Activated naive CD4-positive, alpha-beta T cell treated with anti-CD3 and anti-CD28 coated beads, Interleukin-2, amount 50 U/mL, for 72 hours (primary cell): Measurements from ENCODE around the gene SCRT2. TPM values are rescaled to one million over a fixed set of nuclear protein-coding genes. Genes with fewer than 3 reads are reported as not detected.

Experiments
- ATAC-seq, 2 donors: fragments of 150-1000 bp; cut with Tn5 transposase; 2 replicates each; pipeline ENCODE4 v1.10.0; 2021; ENCODE audit warnings: mild to moderate bottlenecking in 2 of 2, moderate library complexity in 2 of 2
- DNase-seq, 2 donors: peaks; one replicate each; pipeline ENCODE4 v3.0.0; 2021 to 2022; ENCODE audit warnings: low spot score in 2 of 2
- H3K27ac Mint-ChIP-seq, 2 donors: one replicate each; pipeline ENCODE4 v1.8.0; 2022; ENCODE audit warnings: mild to moderate bottlenecking in 2 of 2, mixed read lengths in 2 of 2
- H3K36me3 Mint-ChIP-seq, 2 donors: one replicate each; pipeline ENCODE4 v1.8.0; 2022; ENCODE audit warnings: mixed read lengths in 2 of 2
- H3K9me3 Mint-ChIP-seq, 2 donors: one replicate each; pipeline ENCODE4 v1.8.0; 2022; ENCODE audit warnings: mixed read lengths in 2 of 2
- total RNA-seq, 2 donors: library from RNA; stranded (reverse); gene quantifications; one replicate each; pipeline ENCODE4 v1.2.3, GENCODE V29; 2022

The SCRT2 gene
- total RNA-seq, 2 donors from 2014 or later: not detected

DNA sequence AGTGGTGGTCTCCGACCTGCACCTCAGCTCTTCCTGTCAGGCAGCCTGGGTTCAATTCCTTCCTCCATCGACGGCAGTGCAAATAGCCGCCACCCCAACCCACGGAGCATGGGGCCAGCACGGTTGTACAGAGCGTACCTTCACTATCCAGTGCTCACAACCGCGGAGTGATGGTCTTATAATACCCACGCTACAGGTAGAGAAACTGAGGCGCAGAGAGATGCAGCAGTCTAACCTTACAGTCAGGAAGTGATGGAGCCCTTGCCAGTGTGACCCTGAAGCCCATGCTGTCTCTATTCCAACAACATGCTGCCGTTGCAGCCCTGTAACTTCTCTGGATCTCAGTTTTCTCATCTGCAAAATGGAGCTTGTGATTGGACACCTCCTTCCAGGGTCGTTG lies 11.0 kb downstream of the SCRT2 start:
- peak overlapping the region in 1 of 2 donors; percentile 65 for H3K27ac Mint-ChIP-seq
- H3K9me3 Mint-ChIP-seq: no peaks in the 10 kb centered on the region
- peaks cover 0 to 5% of the 10 kb centered on the region in 2 donors for H3K36me3 Mint-ChIP-seq
- no peak for DNase-seq
- no peak for ATAC-seq

DNA sequence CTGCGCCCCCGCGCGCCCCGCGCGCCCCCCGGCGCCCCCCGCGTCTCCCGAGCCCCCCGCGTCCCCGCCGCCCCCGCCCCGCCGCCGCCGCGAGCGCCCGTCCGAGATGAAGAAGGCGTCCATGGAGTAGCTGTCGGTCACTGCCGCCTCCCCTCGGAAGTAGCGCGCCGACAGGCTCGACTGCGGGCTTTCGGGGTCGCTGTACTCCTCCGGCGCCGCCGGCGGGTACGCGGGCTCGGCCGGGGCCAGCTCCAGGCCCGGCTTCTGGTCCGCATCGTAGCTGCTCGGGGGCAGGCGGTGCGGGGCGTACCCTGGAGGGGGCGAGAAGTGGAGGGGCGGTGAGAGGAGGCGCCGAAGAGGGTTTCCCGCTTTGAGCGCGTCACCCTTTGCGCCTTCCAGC lies 11.5 kb downstream of the SCRT2 start:
- no peaks in the 10 kb centered on the region for H3K9me3 Mint-ChIP-seq
- ATAC-seq (no peak), DNase-seq (no peak)
- H3K27ac Mint-ChIP-seq: no peak overlapping the region
- peaks cover 0 to 5% of the 10 kb centered on the region in 2 donors for H3K36me3 Mint-ChIP-seq

DNA sequence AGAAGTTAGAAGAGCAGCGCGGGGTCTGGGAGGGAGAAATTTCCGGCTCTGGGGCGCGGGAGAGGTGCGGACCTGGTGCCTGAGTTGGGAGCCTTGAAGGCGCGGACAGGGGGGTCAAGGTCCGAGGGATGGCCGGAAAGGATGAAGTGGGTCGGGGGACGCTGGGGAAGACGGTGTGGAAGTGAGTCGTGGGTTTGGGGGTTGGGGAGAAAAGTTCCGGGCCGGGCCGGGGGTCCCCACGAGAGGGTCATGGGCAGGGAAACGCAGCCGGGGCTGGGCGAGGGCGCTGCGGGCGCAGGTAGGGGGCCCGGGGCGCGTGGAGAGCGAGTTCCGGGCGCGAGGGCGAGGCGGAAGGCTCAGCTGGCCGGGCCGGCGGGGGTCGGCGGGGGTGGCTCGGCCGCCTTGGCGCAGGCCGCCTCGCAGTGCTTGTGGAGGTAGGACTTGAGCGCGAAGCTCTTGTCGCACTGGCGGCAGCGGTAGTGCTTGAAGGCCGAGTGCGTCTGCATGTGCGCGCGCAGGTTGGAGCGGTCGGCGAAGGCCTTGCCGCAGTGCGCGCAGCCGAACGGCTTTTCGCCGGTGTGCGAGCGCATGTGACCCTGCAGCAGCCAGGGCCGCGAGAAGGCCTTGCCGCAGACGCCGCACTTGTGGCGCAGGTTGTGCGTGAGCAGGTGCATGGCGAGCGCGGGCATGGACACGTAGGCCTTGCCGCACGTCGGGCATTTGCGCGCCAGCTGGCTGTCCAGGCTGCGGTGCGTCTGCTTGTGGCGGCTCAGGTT lies 12.1 kb downstream of the SCRT2 start:
- ATAC-seq: peak in 1 of 2 donors; percentile 51
- DNase-seq: peak in 1 of 2 donors; percentile 35
- Mint-ChIP-seq H3K27ac (no peak overlapping the region), H3K9me3 (no peaks in the 10 kb centered on the region), H3K36me3 (peaks cover 0 to 5% of the 10 kb centered on the region in 2 donors)

DNA sequence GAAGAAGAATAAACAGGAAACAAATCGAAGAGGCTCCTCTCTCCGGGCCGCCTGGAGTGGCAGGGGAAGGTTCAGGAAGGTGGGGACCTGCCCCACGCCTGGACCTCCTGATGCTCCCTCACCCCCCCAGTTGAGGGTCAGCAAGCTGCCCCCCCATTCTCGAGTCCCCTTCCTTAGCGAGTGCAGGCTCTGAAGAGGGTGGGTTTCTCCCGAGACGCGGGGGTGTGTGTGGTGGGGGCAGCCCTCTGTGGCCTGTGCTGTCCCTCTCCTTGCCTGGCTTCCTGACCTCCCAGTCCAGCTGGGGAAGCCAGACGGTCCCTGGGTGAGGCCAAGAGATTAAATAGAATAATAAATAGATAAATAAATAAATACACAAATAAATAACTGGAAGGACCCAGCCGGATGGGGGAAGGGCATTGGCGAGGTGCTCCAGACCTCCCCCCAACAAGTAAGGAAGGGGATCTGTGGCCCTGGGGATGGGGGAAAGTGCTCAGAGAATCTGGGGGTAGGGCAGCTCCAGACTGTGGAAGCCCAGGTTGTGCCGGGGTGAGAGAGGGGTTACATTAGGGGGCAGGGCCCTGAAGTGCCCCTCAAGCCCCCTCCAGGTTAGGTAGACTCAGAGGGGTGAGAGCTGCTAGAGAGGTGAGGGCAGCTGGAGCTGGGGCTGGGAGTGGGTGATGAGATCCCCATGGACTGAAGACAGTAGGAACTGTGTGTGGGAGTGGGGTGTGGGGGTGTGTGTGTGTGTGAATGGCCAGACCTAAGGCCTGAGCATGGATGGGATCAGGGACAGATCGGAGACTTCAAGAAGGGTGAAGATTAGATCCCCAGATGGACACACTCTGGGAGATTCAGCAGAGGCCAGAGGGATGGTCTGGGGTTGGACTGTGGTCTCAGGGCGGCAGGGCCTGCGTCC lies 13.1 kb downstream of the SCRT2 start:
- no peak for DNase-seq

DNA sequence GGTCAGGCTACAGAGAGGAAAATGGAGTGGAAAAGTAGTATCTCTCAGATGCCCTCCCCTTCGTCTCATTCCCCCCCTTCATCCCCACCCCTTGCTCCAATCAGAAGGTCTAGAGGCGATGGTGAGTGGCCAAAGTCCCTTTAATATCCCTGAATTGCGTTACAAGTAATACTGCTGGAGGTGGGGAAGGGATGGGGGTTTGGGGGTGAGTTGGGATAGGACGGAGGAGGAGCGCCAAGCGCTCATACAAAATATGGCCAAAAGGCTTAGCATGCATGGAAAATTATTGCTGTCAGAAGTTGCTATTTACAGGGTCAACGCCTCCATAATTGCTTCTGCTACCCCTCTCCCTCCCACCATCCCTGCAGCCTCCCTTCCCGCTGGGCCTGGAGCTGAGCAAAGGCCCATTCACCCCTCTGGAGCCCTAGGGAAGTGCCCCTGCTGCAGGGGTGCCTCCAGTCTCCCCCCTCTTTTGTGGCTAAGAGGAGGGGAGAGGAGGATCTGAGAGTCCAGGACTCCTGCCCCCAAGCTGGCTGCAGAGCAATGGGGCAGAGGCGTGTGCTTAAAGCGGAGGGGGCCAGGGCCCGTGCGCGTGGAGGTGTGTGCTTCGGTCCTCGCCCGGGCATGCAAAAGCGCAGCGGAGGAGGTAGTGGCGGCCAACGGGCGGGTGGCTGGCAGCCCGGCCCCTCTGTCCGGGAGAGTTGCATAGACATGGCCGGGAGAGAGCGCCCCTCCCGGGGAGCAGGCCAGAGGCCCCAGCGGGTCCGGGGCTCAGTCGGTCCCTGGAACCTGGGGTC lies 13.9 kb downstream of the SCRT2 start:
- H3K9me3 Mint-ChIP-seq: no peaks in the 10 kb centered on the region
- DNase-seq: no peak
- peaks cover 0 to 5% of the 10 kb centered on the region in 2 donors for H3K36me3 Mint-ChIP-seq
- H3K27ac Mint-ChIP-seq: no peak overlapping the region
- ATAC-seq: no peak

More for the DNA sequence above, 13.1 kb downstream of the SCRT2 start:
- Mint-ChIP-seq H3K27ac (no peak overlapping the region), H3K36me3 (peaks cover 0 to 5% of the 10 kb centered on the region in 2 donors), H3K9me3 (no peaks in the 10 kb centered on the region)
- no peak for ATAC-seq

DNA sequence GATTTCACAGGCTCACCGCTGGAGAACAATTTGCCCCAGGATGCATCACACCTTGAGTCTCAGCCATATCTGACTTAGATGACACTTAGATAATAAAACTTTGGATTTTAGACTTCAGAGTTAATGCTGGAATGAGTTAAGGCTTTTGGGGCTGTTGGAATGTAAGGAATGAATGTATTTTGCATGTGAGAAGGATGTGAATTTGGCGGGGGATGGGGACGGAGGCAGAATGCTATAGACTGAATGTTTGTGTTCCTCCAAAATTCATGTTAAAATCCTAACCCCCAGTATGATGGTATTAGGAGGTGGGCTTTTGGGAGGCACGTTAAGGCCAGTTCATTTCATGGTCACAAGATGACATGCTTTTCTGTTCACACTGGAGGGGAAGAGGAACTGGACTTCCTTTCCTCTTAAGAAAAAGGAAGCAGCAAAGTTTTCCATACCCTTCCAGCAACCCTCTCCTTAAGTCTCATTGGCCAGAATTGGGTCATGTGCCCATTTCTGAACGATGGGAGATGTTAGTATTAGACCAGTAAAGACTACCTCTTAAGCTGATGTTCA lies 16.8 kb downstream of the SCRT2 start:
- DNase-seq (no peak), ATAC-seq (no peak)
- no peaks in the 10 kb centered on the region for H3K9me3 Mint-ChIP-seq
- H3K36me3 Mint-ChIP-seq: peaks cover 0 to 5% of the 10 kb centered on the region in 2 donors
- no peak overlapping the region for H3K27ac Mint-ChIP-seq

DNA sequence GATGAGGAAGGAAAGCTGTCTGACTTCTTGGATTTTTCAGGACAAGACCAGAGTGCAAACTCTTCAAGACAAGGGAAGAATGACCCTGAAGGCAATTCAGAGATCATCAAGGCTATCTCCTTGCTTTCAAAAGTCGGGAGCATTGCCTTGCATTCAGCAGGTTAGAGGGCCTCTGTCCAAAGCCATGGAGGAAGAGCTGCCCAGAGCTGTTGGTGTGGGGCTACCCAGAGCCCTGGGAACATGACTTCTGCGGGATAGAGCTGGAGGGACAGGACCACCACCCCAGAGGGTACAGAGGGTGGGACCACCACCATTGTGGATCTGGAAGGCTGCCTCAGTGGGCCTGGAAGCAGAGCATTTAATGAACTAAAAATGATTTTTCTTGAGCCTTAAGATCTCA lies 17.4 kb downstream of the SCRT2 start:
- Mint-ChIP-seq H3K36me3 (peaks cover 0 to 4% of the 10 kb centered on the region in 2 donors), H3K9me3 (no peaks in the 10 kb centered on the region), H3K27ac (no peak overlapping the region)
- DNase-seq (no peak), ATAC-seq (no peak)

DNA sequence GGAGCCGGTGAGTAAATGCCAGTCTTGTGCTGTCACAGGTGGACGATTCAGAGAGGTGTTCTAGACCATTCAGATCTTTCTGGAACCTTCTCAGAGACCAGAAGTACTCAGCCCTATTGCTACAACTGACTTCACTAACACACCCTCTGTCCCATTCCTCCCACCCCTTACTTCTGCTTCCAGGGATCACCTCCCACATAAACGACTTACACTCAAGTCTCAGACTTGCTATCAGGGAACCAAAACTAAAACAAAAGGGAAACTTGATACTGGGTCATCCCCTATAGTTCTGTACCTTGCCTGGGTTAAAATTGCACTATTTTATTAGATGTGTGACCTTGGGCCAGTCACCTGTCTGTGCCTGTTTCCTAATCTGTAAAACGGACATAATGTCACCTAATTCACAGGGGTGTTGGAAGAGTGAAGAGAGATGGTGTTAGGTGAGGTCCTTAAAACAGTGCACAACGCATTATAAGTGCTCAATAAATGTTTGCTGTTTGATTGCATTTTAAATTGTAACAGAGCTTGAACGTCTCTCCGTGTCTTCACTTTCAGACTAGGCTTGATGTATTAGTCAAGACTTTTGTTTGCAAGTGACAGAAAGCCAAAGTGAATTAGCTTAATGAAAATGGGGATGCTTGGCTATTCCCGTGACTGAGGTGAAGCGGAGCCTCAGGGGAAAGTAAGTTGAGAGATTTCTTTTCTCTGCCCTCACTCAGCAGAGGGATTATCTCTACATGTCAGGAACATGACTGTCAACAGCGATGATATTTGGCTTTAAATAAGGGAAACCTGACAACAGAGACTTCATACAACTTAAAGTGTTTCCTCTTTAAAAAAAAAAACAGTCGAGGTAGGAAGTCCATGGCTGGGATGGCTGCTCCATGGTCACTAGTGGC lies 19.6 kb downstream of the SCRT2 start:
- Mint-ChIP-seq H3K36me3 (peaks cover 0 to 7% of the 10 kb centered on the region in 2 donors), H3K9me3 (no peaks in the 10 kb centered on the region), H3K27ac (peak overlapping the region in 1 of 2 donors; percentile 47)
- DNase-seq: no peak
- no peak for ATAC-seq

DNA sequence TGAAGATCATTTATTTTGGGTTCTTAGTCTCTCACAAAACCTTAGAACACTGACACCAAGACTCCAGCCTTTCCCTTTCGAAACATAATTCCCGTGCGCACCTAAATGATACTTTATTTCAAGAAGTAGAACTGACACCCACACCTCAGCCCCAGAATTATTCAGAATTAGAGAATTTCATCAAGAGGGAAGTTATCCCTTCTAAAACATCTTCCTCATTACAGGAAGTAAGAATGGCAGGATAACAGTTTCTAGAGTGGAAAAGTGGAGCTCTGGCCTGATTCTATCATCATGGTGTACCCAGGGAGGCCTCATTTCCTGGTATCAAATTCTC lies 21.2 kb downstream of the SCRT2 start:
- no peak for DNase-seq
- H3K9me3 Mint-ChIP-seq: no peaks in the 10 kb centered on the region
- no peak for ATAC-seq
- peaks cover 0 to 7% of the 10 kb centered on the region in 2 donors for H3K36me3 Mint-ChIP-seq
- no peak overlapping the region for H3K27ac Mint-ChIP-seq

DNA sequence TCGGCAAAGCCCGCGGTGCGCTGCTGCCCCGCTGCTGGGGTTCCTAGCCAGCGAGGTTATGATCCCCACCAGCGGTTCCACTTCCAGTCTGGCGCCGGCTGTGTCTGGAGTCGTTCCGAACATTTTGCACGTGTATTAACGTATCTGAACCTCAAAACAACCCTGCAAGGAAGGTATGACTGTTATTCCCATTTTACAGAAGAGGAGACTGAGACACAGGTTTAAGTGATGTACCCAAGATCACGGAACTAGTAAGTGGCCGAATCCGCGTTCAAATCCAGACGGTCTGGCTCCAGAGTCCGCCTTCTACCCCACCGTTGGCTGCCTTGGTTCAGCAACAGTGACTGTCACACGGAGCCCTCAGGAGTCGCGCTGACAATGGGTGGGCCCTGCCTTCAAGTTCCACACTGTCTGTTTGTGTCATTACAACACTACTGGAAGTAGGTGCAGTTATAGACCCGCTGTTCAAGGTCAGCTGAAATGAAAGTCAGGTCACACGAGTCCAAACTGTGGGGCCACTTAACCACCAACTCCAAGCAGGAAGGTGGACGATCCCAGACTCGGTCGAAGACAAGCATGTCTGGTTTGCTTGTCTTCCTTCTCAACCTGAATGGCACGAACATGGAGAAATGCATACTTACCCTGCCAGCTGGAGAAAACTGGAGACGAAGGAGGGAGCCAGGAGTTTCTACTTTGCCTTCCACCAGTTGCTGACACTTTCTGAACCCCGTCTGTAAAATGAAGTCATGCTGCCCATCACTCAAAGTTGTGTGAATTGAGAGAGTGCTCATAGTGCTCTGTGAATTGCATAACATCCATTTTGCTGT lies 21.8 kb downstream of the SCRT2 start:
- DNase-seq: no peak
- peaks cover 1 to 7% of the 10 kb centered on the region in 2 donors for H3K36me3 Mint-ChIP-seq
- peak in 1 of 2 donors; percentile 0 for ATAC-seq
- H3K9me3 Mint-ChIP-seq: no peaks in the 10 kb centered on the region
- peak overlapping the region in 1 of 2 donors; percentile 12 for H3K27ac Mint-ChIP-seq

DNA sequence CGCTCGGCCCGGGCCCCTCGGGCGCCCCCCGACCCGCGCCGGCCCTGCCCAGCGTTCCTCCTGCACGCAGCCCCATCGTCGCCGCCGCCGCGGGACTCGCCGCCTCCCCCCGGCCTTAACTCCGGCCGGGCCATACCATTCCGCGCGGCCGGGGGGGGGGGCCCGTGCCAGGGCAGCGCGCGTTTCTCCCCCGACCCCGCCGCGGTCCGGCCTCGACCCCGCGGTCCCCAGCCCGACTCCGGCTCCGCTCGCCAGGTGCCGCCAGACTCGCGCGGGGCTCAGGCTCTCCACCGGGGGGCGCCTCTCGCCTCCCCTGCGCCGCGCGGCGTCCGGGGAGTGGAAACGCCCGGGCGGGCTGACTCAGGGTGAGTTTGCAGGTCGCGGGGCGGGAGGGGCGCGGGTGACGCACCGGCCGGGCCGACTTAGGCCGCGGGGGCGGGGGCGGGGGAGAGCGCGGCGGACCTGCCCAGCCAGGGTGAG lies 22.5 kb downstream of the SCRT2 start, which contains the start of gene SRXN1:
Gene SRXN1 (minus strand): TSS at position 91 of the 480 bp plus-strand sequence. CDS start 15 bp downstream, at position 76.
- ATAC-seq: peak; percentile 93 to 96
- H3K36me3 Mint-ChIP-seq: peaks cover 8 to 10% of the 10 kb centered on the region in 2 donors
- no peaks in the 10 kb centered on the region for H3K9me3 Mint-ChIP-seq
- peak; percentile 87 to 90 for DNase-seq
- H3K27ac Mint-ChIP-seq: peak within 1 kb of the TSS in 1 of 2 donors; percentile 76

DNA sequence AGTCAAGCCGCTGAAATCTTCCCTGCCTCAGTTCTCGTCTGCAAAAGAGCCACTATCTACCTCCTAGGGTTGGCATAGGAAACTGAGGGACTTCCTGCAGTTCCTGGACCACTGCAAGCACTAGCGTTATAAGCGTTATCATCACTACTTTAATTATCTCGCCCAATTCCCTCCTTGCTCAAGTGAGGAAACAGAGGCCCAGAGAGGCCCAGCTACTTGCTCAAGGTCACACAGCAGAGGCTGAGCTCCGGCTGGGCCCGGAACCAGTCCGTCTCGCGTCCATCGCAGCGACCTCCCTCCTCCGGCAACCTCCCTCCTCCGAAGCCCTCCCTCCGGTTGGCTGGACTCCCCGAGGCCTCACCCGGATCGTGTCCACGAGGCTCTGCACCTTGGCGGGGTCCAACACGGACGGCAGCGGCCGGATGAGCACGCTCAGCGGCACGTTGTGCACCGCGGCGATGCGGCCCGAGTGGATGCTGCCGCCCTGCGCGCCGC lies 22.9 kb downstream of the SCRT2 start:
- ATAC-seq (no peak), DNase-seq (peak in 1 of 2 donors; percentile 18)
- Mint-ChIP-seq H3K9me3 (no peaks in the 10 kb centered on the region), H3K27ac (peak overlapping the region in 1 of 2 donors; percentile 76), H3K36me3 (peaks cover 11 to 15% of the 10 kb centered on the region in 2 donors)

DNA sequence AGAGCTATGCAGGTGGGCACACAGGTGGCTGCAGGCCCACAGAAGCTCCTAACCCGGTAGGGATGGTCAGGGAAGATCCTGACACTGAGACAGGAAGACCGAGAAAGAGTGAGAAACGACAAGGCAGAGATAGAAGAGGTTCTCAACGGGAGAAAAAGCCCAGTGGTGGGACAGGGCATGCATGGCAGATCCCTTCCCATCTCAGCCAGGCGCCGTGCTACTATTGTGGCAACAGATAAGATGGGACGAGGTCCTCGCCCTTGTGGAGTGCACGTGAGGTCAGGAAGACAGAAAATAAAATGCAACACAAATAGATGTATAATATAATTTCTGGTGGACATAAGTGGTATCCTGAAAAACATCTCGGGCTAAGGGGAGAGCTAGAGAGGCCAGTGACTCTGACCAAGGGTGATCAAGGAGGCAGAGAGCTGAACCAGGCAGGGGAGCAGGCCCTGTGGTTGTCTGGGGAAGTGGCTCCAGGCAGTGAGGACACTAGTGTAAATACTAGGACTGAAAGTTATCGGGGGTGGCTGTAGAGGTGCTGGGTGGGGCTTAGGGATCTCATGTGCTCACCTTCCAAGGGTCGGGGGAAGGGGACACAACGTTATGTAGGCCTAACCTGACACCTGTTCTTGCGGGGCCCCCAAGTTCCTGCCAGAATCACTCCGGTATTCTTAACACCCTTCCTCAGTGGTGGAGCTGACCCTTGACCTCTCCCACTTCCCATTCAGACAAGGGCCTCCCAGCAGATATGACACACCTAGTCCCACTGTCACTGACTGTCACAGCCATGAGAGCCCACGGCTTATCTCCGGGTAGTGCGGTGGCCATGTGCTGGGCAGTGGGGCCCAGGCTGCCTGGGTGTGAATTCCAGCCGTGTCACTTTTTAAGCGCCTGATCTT lies 23.6 kb downstream of the SCRT2 start:
- H3K36me3 Mint-ChIP-seq: peaks cover 11 to 17% of the 10 kb centered on the region in 2 donors
- peak in 1 of 2 donors; percentile 27 for ATAC-seq
- no peak for DNase-seq
- peak overlapping the region; percentile 58 to 76 for H3K27ac Mint-ChIP-seq
- no peaks in the 10 kb centered on the region for H3K9me3 Mint-ChIP-seq
